RKO (cell line): Measurements from ENCODE around the gene CTF1.
"Not testable (repeated sequence)": the region's sequence is repeated elsewhere in the genome, so short reads cannot be mapped to it uniquely, and the experiment has no call there.

ENCODE experiments used
- DNase-seq: peaks from one replicate; pipeline ENCODE4 v3.0.0-alpha.2; 2016; ENCODE audit warnings: low spot score

CTF1 gene

GRCh38 chr16:30931068-30931650 is 34.7 kb downstream of the CTF1 start:
- DNase-seq = no peak

- DNase-seq = peak; percentile 51
Observed at GRCh38 chr16:30934827-30935557, 38.6 kb downstream of the CTF1 start.

DNA sequence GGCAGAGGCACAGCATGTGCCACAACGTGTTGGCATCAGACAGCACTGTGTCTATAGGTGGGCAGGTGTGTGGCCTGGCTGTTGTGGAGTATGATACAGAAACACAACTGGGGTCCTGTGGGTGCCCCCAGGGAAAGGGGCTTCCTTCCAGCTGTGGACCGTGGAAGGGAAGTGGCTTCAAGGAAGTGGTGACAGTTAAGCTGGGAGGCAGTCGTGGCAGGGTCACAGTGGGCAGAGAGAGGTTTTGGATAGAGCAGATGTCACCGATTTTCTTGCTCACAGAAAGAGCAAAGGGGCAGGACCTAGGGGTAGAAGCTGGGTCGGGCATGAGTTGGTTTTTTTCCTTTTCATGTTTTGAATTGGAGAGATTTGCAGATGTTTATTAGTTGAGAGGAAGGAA is 41.3 kb downstream of the CTF1 start:
- no peak for DNase-seq

- not testable (repeated sequence) for DNase-seq
Observed at GRCh38 chr16:30939571-30939970, 43.2 kb downstream of the CTF1 start.

- DNase-seq = peak; percentile 82
Observed at GRCh38 chr16:30941600-30942425, 45.4 kb downstream of the CTF1 start.

DNA sequence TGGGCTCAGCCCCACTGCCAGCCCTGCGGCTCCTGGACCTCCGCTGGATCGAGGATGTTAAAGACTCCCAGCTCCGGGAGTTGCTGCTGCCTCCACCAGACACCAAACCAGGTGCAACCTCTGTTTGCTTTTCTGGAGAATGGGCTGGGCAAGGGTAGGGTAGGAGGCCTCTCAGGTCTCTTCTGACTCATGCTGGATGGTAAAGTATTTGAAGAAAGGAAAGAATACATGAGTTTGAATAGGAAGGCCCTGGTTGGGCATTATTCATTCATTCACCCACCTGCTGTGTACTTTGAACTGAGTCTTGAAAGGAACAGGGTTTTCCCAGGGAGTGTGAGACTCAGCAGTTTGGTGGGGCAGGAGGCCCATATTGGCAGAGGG is 46.0 kb downstream of the CTF1 start:
- no peak for DNase-seq

DNA sequence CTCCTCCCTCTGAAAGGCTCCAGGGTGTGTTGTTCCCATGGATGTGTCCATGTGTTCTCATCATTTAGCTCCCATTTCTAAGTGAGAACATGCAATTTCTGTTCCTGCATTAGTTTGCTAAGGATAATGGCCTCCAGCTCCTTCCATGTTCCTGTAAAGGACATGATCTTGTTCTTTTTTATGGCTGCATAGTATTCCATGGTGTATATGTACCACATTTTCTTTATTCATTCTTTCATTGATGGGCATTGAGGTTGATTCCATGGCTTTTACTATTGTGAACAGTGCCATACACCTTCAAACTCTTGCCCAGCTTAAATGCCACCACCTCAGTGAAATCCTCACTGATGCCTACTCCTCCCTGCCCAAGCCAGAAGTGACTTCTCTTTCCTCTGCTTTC is 47.9 kb downstream of the CTF1 start:
- DNase-seq = no peak

GRCh38 chr16:30946671-30947540 is 50.5 kb downstream of the CTF1 start:
- DNase-seq = no peak

DNA sequence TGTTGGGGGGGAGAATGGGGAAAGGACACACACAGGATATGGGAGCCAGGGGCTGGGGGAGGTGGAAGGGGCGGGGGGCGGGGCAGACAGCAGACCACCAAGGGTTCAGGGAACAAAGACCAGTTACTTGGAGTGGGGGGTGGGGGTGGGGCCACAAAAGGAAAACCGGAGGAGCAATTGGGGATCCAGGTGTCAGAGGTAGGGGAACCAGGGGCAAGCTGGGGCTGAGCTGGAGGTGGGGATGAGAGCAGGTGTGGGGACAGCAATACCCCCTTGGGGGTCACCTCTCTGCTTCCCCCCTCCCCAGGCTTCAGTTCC is 51.1 kb downstream of the CTF1 start:
- no peak for DNase-seq

GRCh38 chr16:30947859-30948666 is 51.6 kb downstream of the CTF1 start:
- peak; percentile 96 for DNase-seq

DNA sequence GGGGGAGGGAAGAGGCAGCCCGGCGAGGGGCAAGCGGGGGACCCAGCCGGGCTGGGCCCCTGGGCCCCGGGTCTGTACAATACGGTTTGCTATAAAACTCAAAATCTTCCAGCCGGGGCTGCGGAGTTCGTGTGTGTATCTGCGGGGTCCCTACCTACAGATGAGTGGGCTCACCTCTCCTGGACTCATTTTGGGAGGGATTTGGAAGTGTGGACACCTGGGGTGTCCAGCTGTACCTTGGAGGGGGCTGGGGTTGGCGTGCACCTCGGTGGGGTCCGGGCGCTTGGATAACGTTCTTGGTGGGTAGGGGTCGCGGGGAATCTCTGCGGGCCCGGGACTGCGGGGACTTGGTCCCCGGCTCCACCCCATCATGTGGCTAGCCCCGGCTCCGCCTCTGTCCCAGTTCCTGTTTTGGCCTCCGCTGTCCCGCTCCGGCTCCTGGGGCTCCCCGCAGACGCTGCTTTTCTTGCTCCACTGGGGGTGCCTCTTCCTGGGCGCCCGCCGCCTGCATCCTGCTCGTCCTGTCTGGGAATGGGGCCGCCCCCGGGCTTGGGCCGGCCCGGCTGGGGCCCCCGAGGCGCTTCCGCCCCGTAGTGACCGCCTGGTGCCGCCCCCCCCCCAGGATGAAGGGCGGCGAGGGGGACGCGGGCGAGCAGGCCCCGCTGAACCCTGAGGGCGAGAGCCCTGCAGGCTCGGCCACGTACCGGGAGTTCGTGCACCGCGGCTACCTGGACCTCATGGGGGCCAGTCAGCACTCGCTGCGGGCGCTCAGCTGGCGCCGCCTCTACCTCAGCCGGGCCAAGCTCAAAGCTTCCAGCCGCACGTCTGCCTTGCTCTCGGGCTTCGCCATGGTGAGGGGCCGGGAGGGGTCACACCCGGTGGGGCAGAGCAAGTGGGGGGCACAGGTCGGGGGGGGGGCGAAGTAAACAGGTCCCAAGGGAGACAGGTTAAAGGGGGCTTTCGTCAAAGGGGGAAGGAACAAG is 52.5 kb downstream of the CTF1 start, which contains the start of gene ORAI3:
Gene ORAI3, plus strand, starts transcription at position 402 of the 983 bp plus-strand sequence. Its CDS starts 222 bp downstream, at position 624.
- DNase-seq = peak; percentile 85

DNA sequence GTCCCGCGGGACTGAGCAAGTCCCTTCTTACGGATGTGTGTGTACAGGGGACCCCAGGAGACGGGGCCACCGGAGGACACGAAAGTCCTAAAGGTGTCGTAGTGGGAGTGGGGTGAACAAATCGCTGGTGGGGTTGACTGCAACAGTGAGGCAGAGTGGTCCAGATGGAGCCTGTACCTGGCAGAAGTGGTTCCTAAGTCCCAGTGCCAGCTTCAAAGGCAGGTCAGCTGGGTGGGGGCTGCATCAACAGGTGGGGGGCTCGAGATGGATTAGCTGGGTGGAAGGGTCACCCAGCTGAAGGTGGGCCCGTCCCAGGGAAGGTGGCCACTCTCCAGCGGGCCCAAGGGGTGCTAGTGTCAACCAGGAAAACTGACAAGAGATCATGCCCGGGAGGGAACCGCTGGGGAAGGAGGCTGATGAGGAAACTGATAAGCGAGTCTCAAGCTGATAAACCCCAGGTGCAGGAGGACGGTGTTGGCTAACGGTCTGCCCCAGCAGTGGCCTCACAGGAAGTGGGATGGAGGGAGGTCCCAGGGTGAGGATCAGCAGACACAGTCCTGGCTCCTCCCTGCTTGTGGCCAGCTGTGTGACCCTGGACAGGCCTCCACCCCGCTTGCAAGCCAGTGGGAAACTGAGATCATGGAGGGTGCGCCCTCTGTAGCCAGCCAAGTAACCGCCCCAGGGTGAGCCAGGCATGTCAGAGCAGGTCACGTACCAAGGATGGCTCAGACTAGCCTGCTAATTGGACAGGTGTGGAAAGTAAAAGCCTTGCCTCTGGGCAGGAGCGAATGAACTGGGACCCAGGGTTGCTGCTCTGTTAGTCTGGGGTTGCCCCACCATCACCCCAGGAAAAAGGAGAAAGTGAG is 53.5 kb downstream of the CTF1 start:
- DNase-seq = peak; percentile 89

- no peak for DNase-seq
Observed at GRCh38 chr16:30950516-30951065, 54.2 kb downstream of the CTF1 start.

- DNase-seq = no peak
Observed at GRCh38 chr16:30951193-30951592, 54.8 kb downstream of the CTF1 start.

- DNase-seq = no peak
Observed at GRCh38 chr16:30951750-30952149, 55.3 kb downstream of the CTF1 start.

DNA sequence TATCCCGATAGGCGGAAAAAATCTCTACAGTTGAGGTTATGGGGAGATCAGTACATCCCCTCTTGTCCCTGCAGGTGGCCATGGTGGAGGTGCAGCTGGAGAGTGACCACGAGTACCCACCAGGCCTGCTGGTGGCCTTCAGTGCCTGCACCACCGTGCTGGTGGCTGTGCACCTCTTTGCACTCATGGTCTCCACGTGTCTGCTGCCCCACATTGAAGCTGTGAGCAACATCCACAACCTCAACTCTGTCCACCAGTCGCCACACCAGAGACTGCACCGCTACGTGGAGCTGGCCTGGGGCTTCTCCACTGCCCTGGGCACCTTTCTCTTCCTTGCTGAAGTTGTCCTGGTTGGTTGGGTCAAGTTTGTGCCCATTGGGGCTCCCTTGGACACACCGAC is 56.7 kb downstream of the CTF1 start:
- no peak for DNase-seq
